NCI-H1048 (cell line): ENCODE data around the gene CACNA1C.
"Not testable (repeated sequence)": the region's sequence is repeated elsewhere in the genome, so short reads cannot be mapped to it uniquely, and the experiment has no call there.

Source experiments
- DNase-seq: peaks from one replicate; lab custom pipeline; 2025; lab: John Stamatoyannopoulos, UW

Gene CACNA1C

DNA sequence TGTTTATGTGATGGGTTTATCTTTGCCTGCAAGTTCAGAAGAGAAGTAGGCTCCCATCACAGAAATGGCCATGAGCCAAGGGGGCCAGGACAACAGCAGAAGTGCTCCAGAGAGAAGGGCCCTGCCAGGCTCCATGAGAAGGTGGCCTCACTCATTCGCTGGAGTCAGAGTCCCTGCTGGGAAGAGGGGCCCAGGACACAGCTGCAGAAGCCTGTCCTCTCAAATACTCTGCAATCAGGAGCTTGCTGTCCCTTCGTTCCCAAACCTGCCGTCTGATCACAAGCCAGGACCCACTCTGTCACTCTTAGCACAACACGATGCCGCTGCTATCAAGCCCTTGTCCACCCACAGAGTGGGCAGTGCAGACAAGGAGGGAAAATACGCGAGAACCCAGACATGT, 435.8 kb downstream of the CACNA1C start:
- DNase-seq = no peak

DNA sequence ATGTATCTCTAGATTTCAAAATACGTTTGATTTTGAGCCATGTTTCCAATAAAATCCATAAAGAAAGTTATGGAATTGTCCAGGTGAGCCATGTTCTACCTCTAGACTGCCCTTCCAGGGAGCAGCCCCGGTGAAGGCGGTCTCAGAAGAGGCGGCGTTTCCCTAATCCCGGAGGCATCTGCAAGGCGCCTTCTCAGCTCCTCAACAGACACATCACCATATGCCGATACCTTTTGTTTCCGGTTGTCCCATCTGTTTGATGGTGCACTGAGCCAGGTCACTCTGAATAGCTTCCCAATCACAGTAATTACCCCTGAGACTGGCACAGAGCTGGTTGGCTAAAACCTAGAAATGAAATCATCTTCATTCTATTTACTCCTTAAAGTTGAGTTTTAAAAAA, 436.5 kb downstream of the CACNA1C start:
- DNase-seq = no peak

DNA sequence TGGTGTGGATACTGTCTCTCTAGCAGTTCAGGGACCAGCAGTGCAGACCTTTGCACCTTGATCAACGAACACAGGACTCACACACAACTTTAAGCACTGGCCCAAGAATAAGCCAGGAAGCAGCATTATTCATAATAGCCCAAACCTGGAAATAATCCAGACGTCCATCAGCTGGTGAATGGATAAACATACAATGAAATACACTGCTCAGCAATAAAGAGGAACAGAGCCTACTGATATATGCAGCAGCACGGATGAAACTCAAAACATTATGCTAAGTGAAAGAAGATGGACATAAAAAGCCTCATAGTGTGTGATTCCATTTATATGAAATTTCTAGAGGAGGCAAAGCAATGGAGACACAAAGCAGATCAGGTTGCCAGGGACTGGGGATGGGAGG, 438.0 kb downstream of the CACNA1C start:
- no peak for DNase-seq

DNA sequence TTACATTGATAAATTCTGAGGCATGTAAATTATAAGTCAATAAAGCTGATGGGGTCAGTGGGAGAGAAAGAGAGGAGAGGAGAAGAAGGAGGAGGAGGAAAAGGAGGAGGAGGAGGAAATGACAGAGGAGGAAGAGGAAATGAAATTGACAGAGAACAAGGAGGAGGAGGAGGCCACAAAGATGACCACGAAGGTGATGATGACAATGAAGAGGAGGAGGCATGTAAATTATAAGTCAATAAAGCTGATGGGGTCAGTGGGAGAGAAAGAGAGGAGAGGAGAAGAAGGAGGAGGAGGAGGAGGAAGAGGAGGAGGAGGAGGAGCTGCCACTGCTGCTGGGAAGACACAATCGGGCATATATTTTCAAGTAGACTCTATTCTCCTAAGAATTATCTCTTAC, 438.6 kb downstream of the CACNA1C start:
- not testable (repeated sequence) for DNase-seq

DNA sequence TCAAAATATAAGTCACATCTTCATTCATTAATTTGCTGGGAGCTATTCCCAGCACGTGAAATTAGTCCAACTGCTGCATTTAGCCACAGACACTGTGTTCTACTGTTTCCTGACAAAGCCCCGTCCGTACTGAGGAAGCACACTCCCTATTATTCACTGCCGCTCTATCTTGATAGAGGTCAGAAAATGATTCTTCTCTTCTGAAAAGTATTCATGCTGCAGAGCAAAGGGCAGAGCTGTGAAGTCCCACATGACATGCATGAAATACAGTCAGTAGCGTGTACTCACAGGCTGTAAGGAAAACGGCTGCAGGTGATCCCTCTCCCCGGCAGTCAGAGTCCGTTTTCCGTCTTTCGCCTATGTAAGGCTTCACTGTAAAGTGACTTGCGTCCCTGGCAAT, 439.4 kb downstream of the CACNA1C start:
- DNase-seq = no peak

DNA sequence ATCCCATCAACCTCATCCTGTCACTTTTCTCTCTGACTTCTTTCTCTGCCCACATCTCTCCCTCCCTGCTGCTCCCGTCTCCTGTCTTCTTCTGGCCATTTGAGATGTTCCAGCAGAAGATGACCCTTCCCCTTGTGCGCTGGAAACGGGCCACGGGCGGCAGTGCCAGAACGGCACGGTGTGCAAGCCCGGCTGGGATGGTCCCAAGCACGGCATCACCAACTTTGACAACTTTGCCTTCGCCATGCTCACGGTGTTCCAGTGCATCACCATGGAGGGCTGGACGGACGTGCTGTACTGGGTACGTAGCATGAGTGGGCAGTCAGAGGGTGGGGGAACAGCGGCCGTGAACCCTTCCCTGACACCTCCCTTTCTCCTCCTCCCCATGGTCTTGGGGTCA, 440.3 kb downstream of the CACNA1C start:
- no peak for DNase-seq

DNA sequence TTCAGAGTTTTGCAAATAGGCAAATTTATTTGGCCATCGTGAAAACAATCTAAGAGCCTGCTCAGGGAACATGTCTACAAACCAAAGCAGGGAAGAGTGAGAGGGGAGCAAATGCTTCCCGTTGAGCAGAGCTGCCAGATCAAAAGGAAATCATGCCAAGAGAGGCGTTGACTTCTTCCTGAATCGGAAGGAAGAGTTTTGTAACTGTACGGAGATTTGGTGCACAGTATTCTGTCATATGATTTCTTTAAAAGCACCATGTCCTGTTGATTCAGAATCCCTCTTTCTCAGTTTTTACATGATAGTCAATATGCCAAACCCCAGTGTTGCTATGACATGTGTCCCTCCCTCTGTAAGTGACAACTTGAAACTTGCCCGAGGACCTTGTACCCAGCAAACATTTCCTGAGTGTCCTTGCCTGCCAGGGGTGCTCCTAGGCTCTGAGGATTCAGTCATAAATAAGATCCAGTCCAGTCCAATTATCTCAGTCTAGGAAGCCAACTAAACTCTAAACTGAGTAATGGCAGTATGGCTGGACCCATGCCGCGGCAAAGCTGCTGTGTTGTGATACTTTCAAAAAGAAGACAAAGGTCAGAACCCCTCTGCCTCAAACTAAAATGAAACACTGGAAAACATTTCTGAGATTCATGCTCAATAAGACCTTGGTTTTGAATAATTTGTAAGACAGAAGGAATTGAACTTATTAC, 441.9 kb downstream of the CACNA1C start:
- no peak for DNase-seq

DNA sequence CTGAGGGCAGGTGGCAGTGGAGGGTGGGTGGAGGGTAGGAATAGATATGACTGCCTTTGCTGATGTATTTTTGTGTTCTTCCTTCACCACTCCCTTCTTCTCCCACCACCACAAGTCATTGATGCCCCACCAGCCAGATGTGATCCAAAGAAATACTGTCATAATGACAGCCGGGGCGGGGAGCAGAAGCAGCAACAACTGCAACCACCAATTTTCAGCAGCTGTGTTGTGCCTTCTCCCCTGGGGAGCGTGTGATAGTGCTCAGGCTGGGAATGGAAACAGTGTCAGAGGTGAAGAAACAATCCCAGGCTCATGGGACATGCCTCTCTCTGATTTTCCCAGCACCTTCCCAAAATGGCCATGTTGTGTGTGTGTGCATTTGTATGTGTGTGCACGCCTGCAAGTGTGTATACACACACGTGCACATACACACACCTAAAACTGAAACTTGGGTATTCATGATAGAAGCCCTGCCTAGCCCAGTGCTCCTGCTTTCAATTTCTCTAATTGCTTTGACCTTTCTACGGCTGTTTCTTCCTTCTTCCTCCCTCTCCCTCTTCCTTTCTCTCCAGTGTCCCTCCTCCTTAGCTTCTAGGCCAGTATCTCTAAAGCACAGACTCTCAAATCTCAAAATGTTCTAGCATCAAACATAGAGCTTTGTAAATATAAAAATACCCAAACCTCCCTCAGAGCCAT, 442.8 kb downstream of the CACNA1C start:
- DNase-seq = no peak

DNA sequence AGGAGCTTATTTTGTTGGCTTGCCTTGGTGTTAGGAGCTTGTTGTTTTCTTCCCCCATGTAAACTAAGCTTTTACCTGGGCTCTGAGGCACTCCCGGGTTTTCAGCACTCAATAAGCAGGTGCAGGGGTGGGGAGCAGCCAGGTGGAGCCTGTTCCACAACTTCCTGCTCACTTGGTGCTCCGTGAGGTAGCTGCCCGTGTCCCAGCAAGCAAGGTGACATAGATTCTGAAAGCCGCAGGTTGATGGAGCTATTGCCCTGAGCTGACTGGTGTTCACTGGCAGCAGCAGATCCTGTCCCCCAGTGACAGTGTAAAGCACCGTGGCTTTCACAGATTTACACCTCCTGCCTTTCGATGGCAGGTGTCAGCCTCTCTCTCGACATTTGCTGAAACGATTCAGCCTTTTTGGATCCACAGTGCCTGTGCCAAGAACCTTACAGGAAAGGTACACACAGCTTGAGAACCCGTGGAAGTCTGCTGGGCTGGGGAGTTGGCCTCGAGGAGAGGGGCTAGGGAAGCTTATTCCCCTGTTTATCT, 446.2 kb downstream of the CACNA1C start:
- DNase-seq = no peak

DNA sequence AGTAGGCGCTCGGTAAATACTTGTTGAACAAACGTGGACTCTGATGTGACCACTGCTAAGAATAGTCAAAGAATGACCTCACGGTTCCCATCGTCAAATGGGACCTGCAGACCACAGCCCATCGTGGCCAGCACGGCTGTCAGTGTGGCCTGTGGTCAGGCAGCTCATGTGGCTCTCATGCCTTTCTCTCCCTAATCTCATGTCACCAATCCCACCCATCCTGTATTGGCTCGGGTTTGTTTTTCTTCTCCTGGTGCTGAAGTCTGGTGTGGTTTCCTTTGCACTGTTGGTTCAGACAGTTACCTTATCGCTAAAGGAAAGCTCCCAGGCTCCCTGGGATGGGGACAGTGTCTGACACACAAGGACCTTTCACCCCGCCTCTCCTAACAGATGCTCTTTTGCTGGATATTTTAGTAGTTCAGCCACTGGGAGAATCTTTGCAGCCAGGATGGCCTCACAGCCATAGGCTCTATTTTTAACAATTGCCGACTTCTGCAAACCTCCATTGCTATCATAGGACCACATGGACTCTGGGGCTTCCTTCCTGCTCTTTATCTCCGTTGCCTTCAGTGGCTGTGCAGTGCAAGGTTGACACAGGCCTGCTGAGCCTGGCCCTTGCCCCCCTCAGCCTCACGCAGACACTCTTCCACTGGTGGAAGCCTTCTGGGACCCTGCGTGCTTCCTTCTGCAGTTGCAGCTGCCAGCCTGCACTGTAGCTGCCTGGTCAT, 448.8 kb downstream of the CACNA1C start:
- DNase-seq = no peak

DNA sequence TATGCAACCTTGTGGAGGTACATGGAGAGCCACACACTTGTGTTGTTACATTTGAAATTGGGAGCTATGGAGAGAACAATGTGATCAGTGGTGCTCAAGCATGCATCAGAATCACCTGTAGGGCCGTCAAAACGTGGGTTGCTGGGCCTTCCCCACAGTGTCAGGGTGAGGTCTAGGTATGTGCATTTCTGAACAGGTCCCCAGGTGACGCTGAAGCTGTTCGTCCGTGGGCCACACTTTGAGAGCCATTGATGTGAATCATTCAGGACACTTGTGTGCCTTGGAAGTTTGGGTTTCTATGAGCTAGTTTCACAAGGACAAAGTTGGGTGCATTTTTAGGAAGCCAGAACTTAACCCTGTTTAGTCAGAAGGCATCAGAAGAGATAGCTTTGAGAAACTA, 450.2 kb downstream of the CACNA1C start:
- DNase-seq = no peak

DNA sequence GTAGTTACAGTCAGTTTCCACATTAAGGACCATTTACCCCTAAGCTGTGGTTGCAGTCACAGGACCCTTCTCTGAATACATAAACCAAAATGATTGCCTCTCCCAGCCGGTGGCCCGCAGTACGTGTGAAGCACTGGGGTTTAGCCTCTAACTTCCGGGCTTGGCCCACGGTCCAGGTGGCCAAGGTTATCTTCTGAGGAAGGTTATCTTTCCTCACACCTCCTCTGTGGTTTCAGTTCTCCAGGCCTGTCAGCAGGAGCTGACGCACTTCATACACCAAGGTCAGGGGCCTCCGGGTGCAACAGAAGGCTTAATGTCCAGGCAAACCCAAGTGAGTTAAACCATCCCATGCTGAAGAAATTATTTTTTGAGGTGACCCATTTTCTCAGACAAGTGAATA, 451.0 kb downstream of the CACNA1C start:
- no peak for DNase-seq

DNA sequence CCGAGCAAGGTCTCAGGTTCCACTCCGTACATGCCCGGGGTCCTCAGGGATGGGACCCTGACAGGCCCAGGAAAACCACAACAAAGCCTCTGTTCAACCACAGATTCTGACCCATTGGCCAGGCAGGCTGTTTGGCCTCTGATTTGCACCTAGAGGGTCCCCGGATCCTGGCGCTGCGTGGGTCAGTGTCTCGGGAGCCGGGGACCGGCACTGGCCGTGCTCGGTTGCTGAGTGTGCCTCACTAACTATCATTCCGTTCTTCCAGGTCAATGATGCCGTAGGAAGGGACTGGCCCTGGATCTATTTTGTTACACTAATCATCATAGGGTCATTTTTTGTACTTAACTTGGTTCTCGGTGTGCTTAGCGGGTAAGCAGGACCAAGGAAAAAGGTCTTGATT, 451.8 kb downstream of the CACNA1C start:
- DNase-seq = no peak

DNA sequence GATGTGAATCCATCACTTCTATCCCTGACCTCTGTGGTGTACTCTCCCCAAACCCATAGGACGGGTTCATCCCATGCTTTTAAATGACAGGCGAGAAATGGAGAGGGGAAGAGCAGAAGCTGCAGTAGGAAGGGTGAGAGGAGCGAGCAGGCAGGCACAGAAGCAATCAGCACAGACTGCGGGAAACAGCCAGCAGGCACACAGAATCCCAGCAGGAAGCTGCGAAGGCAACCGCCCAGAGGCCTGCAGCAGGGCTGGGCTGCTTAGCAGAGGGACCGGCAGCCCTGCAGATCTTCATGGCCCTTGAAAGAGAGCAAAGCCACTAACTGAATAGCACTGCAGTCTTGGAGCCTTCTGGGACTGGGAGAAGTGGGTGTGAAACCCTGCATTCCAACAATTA, 455.0 kb downstream of the CACNA1C start:
- no peak for DNase-seq

DNA sequence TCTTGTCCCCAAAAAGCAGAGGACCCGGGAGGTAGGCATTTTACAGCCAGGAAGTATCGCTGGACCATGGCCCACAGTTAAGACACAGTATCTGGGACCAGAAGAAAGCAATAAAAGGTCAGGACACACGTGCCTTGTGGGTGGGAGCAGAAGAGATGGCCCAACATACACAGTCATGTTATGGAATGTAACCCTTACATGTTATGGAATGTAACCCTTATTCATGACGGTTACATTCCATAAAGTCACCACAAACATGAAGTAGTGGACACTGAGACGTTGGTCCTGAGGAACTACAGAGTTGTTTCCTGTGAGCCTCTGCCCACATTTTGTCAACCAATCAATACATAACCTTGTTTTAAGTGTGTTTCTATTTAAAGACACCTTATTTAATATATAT, 456.4 kb downstream of the CACNA1C start:
- DNase-seq = no peak

DNA sequence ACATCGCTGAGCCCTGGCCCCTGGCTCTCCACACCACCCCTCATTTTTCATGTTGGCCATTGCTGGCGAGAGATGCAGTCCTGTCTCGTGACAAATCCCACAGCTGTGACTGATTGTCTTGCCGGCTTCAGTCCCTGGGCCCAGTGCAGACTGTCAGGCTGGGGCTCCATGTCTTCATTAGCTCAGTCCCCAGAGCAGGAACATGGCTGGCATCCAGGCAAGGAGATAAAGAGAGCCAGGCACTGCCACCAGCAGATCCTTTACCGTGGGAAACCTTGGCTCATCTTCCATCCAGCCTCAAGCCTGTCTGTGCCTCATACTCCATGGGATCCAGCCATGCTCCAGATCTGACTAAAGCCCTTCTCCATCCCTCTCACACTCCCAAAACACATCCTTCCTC, 457.3 kb downstream of the CACNA1C start:
- DNase-seq = no peak

DNA sequence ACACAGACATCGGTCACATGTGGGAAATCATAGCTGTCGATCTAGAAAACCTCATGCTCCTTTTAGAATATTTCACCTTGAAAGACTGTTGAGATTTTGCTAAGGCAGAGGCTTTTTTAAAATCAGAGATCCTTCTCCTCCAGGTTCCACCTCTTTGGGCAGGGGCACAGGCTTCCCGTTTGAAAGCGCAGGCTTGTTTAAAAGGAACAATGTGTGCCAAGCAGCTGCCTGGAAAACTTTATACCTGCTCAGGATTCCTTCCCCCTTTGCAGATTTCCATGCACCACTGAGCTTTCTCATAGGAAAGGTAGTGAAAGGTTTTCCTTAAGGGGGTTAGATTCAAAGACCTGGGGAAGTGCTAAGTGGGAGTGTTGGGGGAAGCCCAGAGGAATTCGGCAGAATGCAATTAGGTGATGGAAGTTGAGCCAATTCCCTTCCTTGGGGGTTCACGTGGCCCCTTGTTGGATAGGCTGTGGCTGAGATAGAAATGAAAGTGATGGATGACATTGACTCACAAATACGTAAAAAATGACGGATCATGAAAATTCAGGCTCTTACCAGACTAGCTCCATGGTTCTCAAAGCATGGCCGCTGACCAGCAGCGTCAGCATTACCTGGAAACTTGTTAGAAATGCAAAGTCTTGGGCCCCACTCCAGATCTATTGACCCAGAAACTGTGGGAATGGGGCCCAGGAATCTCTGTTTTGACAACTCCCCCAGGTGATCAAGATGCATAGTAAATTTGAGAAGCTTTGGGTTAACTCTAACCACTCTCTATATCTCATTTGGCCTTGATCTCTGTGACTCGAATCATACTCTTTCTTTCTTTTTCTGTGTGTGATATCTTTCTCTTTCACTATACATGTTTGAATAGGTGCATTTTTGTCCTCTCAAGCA, 460.6 kb downstream of the CACNA1C start:
- no peak for DNase-seq

DNA sequence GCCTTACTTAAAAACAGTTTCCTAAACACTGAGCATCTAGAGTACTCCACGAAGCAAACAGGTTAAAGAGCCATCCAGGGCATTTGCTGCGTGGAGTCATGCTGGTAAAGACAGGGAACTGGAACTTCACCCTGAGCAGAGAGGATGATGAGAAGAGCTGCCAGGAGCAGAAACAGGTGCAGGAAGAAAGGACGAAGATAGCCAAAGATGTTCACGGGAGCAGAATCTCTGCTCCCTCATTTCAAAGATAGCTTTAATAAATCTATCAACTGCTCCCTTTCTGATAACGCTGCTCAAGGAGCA, 461.2 kb downstream of the CACNA1C start:
- no peak for DNase-seq

DNA sequence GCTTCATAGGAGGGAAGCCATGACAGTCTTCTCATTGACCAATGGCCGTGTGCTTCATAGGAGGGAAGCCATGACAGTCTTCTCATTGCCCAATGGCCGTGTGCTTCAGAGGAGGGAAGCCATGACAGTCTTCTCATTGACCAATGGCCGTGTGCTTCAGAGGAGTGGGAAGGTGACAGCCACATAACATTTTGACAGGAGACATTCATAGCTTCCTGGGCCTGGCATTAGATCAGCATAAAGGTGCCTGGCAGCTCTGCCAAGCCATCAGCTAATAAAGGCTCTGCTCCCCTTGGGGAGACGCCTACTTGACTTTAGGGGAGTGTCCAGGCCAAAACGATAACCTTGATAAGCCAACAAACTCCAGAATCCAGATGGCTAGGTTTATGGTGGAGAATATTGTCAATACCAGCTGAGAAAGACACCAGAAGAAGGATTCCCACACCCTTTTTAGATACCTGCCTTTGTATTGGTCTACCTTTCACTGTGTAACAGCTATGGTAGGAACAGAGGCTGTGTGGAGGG, 468.0 kb downstream of the CACNA1C start:
- DNase-seq = no peak

DNA sequence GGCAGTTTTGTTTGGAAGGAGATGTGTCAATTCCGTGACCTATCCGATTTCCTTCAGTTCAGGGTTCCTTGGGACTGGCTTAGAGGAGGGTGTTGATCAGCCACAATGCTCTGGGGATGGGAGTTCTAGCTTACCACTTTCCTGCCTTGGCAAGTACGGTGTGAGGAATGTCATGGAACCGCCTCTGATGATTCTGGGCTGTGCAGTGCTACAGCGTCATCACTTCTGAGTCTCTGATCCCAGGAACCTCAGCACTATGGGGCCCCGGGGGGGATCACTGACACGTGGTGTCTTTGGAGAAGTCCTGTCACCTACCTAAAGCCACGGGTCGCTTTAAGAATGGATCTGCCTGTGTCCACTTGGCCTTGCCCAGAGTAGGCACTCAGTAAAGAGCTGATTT, 470.5 kb downstream of the CACNA1C start:
- no peak for DNase-seq

DNA sequence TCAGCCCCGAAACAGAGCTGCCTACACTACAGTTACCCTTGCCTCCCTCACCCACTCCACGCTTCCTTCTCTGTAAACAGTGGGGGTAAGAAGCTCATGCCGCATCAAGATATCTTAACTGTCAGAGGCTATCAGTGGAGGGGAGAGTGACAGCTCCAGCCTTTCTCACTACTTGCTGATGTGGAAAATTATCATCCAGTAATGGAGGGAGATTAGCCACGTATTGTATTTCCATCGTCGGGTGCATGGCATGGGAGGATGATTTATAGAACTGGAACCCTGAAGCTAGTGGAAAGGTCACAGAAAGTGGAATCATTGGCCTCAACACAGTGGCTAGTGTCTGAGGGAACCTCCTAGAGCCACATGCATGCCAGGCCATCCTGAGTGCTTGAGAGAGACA, 471.1 kb downstream of the CACNA1C start:
- no peak for DNase-seq

DNA sequence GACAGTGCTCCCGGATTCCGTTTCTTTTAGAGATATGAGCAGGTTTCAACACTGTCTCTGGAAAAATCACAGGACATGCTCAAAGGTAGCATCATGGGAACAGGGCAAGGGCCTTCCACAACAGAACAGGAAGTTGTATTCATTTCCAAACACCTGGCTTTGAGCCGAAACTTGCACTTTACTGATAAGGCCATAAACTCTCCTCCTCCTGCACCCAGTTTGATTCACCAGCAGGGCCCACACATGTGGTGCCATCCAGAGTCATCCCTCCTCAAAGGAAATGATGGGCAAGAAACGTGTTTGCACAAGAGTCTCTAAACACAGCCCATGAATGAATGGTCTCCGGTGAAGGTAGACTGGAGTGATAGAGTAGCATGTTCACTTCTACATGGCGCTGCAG, 473.6 kb downstream of the CACNA1C start:
- DNase-seq = no peak
